ENCODE data around the gene AGK.

DNA sequence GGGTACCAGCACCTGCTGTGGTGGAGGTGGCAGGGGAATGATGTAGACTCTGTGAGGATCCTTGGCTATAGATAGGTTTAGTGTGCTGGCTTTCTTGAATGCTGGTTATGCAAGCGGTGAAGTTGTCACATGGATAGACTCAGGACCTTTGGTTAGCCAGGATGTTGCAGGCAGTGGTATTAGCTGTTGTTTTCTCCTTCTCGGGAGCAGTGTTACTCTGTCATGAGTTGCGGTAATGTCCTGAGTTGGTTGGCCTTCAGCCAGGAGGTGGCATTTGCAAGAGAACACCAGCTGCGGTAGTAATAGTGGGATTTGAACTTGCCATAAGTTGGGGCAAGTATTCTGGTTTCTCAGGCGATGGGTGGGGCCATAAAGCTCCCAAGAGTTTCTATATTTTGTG, 10.8 kb downstream of the AGK start:
- TF ChIP-seq EZH2 (IDR thresholded peaks at IDR 0.05; ENCODE audit: borderline replicate concordance): no peak
- TF ChIP-seq, protein P1, sequence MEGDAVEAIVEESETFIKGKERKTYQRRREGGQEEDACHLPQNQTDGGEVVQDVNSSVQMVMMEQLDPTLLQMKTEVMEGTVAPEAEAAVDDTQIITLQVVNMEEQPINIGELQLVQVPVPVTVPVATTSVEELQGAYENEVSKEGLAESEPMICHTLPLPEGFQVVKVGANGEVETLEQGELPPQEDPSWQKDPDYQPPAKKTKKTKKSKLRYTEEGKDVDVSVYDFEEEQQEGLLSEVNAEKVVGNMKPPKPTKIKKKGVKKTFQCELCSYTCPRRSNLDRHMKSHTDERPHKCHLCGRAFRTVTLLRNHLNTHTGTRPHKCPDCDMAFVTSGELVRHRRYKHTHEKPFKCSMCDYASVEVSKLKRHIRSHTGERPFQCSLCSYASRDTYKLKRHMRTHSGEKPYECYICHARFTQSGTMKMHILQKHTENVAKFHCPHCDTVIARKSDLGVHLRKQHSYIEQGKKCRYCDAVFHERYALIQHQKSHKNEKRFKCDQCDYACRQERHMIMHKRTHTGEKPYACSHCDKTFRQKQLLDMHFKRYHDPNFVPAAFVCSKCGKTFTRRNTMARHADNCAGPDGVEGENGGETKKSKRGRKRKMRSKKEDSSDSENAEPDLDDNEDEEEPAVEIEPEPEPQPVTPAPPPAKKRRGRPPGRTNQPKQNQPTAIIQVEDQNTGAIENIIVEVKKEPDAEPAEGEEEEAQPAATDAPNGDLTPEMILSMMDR (IDR thresholded peaks at IDR 0.05; ENCODE audit: poor library complexity): no peak
- TF ChIP-seq EZH2phosphoT487 (IDR thresholded peaks at IDR 0.05; ENCODE audit: low read depth, severe bottlenecking, unreplicated experiment): no peak
